Measurements from ENCODE around the gene RPUSD4. TPM values are rescaled to one million over a fixed set of nuclear protein-coding genes. Genes with fewer than 3 reads are reported as not detected.

The RPUSD4 gene
- total RNA-seq, 1 experiment from 2014 or later, result 40.1 TPM

DNA sequence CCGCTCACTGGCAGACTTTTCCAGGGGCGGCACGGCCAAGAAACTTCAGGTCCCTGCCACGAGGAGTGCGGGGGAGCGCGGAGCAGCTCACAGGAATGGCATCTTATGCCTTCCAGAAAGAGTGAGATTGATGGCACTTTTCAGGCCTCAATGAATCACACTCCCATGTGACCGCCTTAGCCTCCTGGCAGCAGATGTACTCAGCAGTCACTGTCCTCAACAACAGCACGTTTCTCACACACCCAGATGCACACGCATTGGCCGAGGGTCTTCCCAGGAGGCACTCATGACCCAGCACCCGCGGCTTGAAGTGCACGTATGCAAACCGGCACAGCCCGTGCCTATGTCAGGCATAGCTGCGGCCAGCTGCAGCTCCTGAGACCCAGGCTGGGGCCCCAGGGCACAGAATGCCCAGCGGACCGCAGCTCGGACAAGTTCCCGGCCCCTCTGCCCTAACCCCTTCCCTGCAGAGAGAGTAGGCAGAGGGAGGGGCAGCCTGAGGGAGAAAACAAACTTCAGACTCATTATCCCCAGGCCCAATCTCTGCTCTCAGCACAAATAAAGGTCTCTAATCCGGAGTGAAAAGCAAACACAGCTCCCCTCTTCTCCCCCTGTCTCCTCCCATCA is 48.3 kb downstream of the RPUSD4 start:
- no peaks in the 10 kb centered on the region for H3K36me3 ChIP-seq (ENCODE audit: control insufficient read depth in 1 of 2, insufficient read depth in 2 of 2, low read length in 2 of 2)
- no peak overlapping the region for H3K4me2 ChIP-seq (ENCODE audit: low read length)
- no peaks in the 10 kb centered on the region for H4K20me1 ChIP-seq (ENCODE audit: insufficient read depth)
- no peak overlapping the region for H3K4me3 ChIP-seq (replicated peaks in 1 of 2; ENCODE audit: low read depth in 1 of 2, low read length in 2 of 2)
- H2AFZ ChIP-seq (ENCODE audit: low read depth, low read length, poor library complexity, severe bottlenecking), result no peak overlapping the region
- DNase-seq (ENCODE audit: low read depth, low spot score), result no peak
- no peaks in the 10 kb centered on the region for H3K9me2 ChIP-seq (ENCODE audit: insufficient read depth)
- no peak overlapping the region for H3K27ac ChIP-seq (ENCODE audit: low read depth, low read length)
- no peaks in the 10 kb centered on the region for H3K27me3 ChIP-seq (ENCODE audit: insufficient read depth, low read length)
- TF ChIP-seq SIN3A (IDR thresholded peaks at IDR 0.05; ENCODE audit: low read depth) (no peak), ELF1 (IDR thresholded peaks at IDR 0.05; ENCODE audit: borderline replicate concordance, low read depth) (no peak), ZFX (IDR thresholded peaks at IDR 0.05) (no peak), RAD21 (IDR thresholded peaks at IDR 0.05; ENCODE audit: low read depth) (no peak), CBX3 (IDR thresholded peaks at IDR 0.05; ENCODE audit: low read depth) (no peak), ZNF274 (IDR thresholded peaks at IDR 0.05; ENCODE audit: low read depth, low read length) (no peak), SRF (IDR thresholded peaks at IDR 0.05; ENCODE audit: low read depth) (no peak), POLR2AphosphoS5 (IDR thresholded peaks at IDR 0.05; ENCODE audit: low read depth, low read length) (no peak), FOSL1 (IDR thresholded peaks at IDR 0.05; ENCODE audit: low read depth) (no peak), EGR1 (IDR thresholded peaks at IDR 0.05; ENCODE audit: low read depth) (no peak)
- H3K9ac ChIP-seq (ENCODE audit: low read length), result no peak overlapping the region
- POLR2A ChIA-PET, result no interaction called here
- no peak for ATAC-seq
- CTCF ChIA-PET, result no interaction called here
- intact Hi-C loops (cut with micrococcal nuclease), result no loop called here
- RAD21 ChIA-PET (ENCODE audit: low non-redundant PET in 1 of 2, low total read pairs in 2 of 2, uncharacterized antibody in 2 of 2, unreplicated experiment in 2 of 2), result no interaction called here
- H3K79me2 ChIP-seq (ENCODE audit: insufficient read depth, low read length), result no peaks in the 10 kb centered on the region
- no peaks in the 10 kb centered on the region for H3K9me3 ChIP-seq (ENCODE audit: control insufficient read depth in 1 of 2, insufficient read depth in 1 of 2, low read depth in 1 of 2, low read length in 2 of 2)
- no TSS peak for BruUV-seq (replicated peaks)
- peaks cover 0 to 5% of the 10 kb centered on the region in 2 experiments; a peak in 2 of 4 replicates for H3K4me1 ChIP-seq (ENCODE audit: control insufficient read depth in 1 of 2, insufficient read depth in 2 of 2, low read length in 2 of 2)

DNA sequence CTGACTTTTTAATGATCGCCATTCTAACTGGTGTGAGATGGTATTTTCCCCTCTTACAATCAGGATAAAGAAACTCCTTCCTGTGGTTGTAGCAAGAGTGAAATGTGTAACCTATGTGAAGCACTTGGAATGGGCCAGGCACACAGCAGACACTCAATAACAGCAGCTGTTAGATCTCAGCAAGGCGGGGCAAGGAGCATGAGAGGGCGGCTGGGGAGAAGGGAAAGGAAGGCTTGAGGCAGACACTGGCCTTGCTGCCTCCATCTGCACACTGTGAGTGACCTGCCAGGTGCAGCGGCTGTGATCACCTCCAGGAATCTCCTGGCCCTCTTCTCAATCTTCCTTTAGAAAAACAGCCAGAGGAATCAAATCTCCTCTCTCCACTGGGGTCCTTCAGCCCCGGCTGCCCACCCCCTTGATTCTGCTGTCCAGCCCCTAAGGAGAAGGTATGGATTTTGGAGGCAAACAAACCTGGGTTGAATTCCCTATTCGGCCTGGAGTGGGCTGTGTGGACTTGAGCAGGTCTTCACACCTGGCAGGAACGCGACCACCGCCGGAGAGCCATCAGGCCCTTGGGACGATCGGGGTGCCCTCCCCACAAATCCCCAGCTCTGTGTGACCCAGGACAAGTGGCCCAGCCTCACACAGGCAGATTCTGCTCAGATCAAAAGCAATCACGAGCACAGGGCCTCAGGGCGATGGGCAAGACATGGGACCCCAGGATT is 49.0 kb downstream of the RPUSD4 start:
- Histone ChIP-seq H3K9ac (ENCODE audit: low read length) (no peak overlapping the region), H4K20me1 (ENCODE audit: insufficient read depth) (no peaks in the 10 kb centered on the region), H2AFZ (ENCODE audit: low read depth, low read length, poor library complexity, severe bottlenecking) (no peak overlapping the region), H3K9me2 (ENCODE audit: insufficient read depth) (no peaks in the 10 kb centered on the region), H3K27ac (ENCODE audit: low read depth, low read length) (no peak overlapping the region), H3K36me3 (ENCODE audit: control insufficient read depth in 1 of 2, insufficient read depth in 2 of 2, low read length in 2 of 2) (no peaks in the 10 kb centered on the region), H3K4me2 (ENCODE audit: low read length) (no peak overlapping the region), H3K9me3 (ENCODE audit: control insufficient read depth in 1 of 2, insufficient read depth in 1 of 2, low read depth in 1 of 2, low read length in 2 of 2) (no peaks in the 10 kb centered on the region), H3K27me3 (ENCODE audit: insufficient read depth, low read length) (no peaks in the 10 kb centered on the region), H3K4me3 (replicated peaks in 1 of 2; ENCODE audit: low read depth in 1 of 2, low read length in 2 of 2) (no peak overlapping the region), H3K4me1 (ENCODE audit: control insufficient read depth in 1 of 2, insufficient read depth in 2 of 2, low read length in 2 of 2) (peaks cover 0 to 9% of the 10 kb centered on the region in 2 experiments; a peak in 2 of 4 replicates), H3K79me2 (ENCODE audit: insufficient read depth, low read length) (no peaks in the 10 kb centered on the region)
- DNase-seq (ENCODE audit: low read depth, low spot score), result no peak
- no TSS peak for BruUV-seq (replicated peaks)
- intact Hi-C loops (cut with micrococcal nuclease), result no loop called here
- no peak for ATAC-seq
- ChIA-PET CTCF (no interaction called here), RAD21 (ENCODE audit: low non-redundant PET in 1 of 2, low total read pairs in 2 of 2, uncharacterized antibody in 2 of 2, unreplicated experiment in 2 of 2) (no interaction called here), POLR2A (no interaction called here)
- TF ChIP-seq, protein P1, sequence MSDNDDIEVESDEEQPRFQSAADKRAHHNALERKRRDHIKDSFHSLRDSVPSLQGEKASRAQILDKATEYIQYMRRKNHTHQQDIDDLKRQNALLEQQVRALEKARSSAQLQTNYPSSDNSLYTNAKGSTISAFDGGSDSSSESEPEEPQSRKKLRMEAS (IDR thresholded peaks at IDR 0.05), result no peak
- no peak for TF ChIP-seq ELF1 (IDR thresholded peaks at IDR 0.05; ENCODE audit: borderline replicate concordance, low read depth)
- no peak for TF ChIP-seq SP1 (IDR thresholded peaks at IDR 0.05; ENCODE audit: low read depth)
- TF ChIP-seq SRF (IDR thresholded peaks at IDR 0.05; ENCODE audit: low read depth), result no peak
- no peak for TF ChIP-seq REST (IDR thresholded peaks at IDR 0.05; ENCODE audit: low read depth)
- no peak for TF ChIP-seq YY1 (IDR thresholded peaks at IDR 0.05; ENCODE audit: extremely low read depth, insufficient replicate concordance, low read depth, low read length)
- TF ChIP-seq, protein P2, sequence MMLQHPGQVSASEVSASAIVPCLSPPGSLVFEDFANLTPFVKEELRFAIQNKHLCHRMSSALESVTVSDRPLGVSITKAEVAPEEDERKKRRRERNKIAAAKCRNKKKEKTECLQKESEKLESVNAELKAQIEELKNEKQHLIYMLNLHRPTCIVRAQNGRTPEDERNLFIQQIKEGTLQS (IDR thresholded peaks at IDR 0.05), result no peak

All from HCT116 (cell line).